CD4-positive, alpha-beta T cell treated with Interleukin-17A for 4 hours (primary cell): ENCODE results near the gene AGXT2.
"Not testable (repeated sequence)": the region's sequence is repeated elsewhere in the genome, so short reads cannot be mapped to it uniquely, and the experiment has no call there.

ENCODE experiments used
- DNase-seq: peaks from one replicate; pipeline ENCODE4 v3.0.0-alpha.2; 2020; ENCODE audit warnings: mixed read lengths

Gene AGXT2

GRCh38 chr5:35012365-35012764, 35.4 kb downstream of the AGXT2 start:
- no peak for DNase-seq

GRCh38 chr5:35010676-35011075, 37.1 kb downstream of the AGXT2 start:
- no peak for DNase-seq

GRCh38 chr5:35009657-35010056, 38.1 kb downstream of the AGXT2 start:
- DNase-seq, result no peak

DNA sequence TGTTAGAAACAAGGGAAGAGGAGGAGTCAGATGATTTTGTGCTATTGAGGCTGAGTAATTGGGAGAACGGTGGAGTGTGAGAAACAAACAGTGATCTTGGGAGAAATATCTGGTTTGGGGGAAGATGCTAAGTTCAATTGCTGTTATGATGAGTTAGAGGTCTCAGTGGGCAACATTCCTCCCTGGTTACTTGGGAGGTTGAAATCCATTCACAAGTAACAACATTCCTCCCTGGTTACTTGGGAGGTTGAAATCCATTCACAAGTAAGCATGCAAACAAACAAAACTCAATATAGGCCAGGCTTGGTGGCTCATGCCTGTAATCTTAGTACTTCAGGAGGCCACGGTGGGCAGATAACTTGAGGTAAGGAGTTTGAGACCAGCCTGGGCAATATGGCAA, 38.7 kb downstream of the AGXT2 start:
- DNase-seq, result no peak

DNA sequence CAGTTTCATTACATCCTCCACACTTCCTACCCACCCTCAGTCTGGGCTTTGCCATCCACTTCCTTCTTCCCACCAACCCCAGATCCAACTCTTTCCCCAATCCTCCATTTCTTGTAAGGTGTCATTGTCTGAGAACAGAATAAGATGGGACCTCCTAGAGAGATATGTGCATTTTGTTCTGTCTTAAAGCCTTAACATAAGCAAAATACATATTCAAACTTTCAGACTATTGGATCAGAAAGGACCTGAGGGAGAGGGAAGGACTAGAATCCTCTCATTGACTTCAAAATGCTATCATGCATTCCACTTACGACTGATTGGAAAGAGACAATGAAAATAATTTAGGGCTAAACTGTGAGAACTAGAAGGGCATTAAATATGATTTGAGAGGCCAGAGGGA, 43.0 kb downstream of the AGXT2 start:
- DNase-seq, result no peak

DNA sequence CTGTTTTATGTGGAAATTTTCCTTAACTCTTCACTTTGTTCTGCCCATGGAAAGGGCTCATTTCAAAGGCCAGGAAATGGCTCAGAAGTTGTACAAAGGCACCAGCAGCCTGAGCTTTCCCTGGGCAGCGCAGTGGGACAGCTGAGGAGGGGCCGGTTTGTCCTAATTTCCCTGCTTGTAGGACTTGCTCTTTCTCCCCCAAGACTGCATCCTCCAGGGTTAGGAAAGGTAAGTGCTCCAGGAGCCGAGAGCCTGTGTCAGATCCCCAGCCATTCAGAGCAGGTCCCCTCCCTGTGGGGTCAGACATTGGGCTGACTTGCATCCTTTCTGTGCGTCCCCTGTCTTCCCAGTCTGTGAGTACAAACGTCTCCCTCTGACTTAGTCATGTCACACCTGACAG, 43.5 kb downstream of the AGXT2 start:
- DNase-seq, result no peak

- DNase-seq, result peak; percentile 63
These were observed 44.5 kb downstream of the AGXT2 start for GRCh38 chr5:35003018-35003957.

DNA sequence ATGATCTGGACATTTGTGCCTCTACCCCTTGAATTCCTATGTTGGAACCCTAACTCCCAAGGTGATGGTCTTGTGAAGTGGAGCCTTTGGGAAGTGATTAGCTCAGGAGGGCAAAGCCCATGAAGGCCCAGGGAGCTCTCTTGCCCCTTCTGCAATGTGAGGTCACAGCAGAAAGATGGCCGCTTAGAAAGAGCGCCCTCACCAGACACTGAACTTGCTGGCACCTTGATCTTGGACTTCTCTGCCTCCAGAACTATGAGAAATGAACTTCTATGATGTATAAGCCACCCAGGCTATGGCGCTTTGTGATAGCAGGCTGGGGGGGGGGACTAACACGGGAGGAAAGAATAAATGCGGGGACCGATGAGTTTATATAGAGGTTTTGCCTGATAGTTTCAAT, 45.3 kb downstream of the AGXT2 start:
- DNase-seq, result no peak

DNA sequence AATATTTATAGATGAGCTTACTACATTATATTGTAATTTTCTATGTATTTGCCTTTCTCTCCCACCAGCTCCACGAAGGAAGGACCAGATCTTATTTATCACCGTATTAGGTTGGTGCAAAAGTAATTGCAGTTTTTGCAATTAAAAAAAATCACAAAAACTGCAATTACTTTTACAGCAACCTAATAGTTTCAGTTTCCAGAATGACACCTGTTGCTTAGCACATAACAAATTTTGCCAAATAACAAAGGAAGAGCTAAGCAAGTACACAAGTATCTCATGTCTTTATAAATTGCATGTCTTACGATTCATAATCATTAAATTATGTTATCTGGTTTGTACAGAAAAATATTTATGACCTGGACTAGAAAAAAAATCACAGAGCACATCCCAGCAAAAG, 45.9 kb downstream of the AGXT2 start:
- DNase-seq, result no peak

DNA sequence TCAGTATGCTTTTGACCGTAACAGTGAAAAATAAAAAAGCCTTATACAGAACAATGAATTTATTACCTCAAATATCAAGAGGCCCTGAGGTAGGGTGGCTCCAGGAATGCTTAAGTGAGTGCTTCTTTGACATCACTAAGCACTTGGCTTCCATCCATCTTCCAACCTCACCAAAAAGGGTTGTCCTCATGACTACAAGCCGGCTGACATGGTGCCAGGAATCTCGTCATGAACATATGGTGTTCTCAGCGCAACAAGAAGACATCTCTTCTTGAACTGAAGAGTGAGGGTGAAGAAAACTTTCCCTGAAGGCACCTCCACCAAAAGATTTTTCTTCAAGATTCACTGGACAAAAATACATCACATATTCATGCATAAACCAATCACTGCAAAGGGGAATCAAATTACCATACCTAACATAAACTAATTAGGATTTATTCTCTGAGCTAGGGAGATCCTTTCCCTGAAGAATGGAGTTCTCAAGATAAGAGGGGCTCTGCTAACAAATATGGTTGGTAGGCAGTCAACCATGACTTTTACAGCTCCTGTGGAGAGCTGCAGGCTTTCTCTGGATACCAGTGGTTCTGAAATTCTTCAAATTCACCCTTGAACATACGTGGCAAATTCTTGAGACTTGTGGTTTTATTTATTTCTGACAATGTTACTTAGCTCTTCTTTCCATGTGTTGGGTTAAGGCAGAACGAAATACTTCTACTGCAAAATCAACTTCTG, 49.5 kb downstream of the AGXT2 start:
- DNase-seq, result no peak

DNA sequence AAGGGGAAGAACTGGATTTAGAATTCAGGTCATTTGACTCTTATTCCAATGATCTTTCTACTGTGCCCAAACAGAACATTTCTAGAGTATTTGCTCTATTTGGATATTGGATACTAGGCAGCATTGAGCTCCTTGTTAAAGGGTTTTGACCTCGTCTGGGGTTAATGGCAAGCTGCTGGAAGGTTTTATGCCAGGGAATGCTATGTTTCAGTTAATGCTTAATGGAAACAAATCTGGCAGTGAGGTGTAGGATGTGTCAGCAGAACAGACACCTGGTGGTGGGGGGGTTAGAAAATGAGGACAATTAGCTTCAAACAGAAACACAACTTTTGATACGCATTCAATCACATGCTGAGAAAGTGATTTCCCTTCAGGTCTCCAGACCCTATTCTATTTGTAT, 51.5 kb downstream of the AGXT2 start:
- no peak for DNase-seq

- no peak for DNase-seq
These were observed 53.8 kb downstream of the AGXT2 start for GRCh38 chr5:34993951-34994350.

GRCh38 chr5:34991486-34992238, 56.1 kb downstream of the AGXT2 start:
- no peak for DNase-seq

DNA sequence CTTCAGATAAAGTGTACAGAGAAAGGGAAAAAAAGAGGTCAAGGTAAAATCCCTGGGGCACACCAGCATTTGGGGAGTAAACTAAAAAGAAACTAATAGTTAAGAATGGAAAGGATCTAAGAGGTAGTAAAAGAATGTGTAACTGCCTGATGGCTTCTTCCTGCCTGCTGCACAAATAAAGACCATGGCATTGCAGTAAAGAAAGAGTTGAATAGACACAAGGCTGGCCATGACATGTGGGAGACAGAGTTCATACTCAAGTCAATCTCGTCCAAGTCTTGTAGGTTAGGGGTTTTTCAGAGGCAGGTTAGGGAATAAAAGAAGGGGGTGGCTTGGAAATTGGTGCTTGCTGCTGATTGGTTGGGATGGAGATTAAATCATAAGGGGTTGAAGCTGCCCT, 60.8 kb downstream of the AGXT2 start:
- no peak for DNase-seq

GRCh38 chr5:34982823-34983222, 64.9 kb downstream of the AGXT2 start:
- no peak for DNase-seq

DNA sequence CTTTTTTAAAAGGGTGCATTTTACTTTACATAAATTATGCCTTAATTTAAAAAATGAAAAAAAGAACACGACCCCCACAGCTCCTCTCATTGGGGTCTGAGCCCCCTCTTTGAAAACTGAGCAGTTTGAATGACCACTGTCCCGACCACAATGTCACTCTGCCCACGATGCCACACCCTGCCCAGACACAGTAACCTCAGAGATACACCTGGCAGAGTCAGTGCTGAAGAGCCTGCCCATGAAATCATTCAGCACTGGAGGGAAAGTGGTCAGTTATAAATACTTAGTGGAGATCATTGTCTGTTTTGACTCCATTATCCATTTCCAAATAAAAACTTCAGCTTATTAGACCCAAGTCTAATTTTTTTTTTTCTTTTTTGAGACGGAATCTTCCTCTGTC, 69.1 kb downstream of the AGXT2 start:
- DNase-seq, result no peak

- DNase-seq, result no peak
These were observed 69.7 kb downstream of the AGXT2 start for GRCh38 chr5:34977934-34978613.

DNA sequence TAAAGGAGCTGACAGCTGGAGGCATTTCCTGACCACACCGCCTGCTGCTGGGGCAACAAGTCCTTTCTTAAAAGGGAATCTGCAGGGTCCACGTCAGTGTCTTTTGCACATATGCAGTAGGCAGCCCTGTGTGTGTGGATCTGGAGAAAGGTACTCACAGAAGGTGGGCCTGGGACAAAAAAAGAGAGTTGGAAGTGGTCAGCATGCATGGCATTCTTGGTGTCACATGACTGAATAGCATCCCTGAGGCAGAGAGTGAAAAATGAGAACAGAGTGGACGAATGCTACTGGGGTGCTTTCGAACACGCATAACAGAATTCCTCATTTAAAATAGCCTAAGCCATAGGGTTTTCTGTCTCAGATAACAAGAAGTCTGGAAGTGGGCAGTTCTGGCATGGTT, 71.4 kb downstream of the AGXT2 start:
- DNase-seq, result no peak

DNA sequence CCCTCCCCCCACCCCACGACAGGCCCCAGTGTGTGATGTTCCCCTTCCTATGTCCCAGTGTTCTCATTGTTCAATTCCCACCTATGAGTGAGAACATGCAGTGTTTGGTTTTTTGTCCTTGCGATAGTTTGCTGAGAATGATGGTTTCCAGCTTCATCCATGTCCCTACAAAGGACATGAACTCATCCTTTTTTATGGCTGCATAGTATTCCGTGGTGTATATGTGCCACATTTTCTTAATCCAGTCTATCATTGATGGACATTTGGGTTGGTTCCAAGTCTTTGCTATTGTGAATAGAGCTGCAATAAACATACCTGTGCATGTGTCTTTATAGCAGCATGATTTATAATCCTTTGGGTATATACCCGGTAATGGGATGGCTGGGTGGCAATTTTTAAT, 76.1 kb downstream of the AGXT2 start:
- not testable (repeated sequence) for DNase-seq

DNA sequence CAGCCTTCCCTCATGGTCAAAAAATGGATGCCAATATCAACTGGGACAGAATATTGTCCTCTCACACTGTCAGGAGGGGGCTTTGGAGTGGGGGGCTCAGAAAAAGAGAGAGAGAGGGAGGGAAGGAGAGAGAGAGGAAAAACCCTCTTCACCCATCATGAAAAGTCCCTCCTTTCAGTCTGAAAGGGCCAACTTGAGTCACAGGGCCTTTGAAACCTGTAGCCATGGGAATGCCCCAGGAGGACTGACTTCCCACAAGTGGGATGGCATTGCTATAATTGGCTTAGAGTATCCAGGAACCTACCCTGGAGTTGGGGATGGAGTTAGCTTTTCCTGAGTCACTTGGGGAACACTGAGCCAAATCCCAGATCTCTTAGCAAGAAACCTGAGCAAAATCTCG, 77.2 kb downstream of the AGXT2 start:
- no peak for DNase-seq

DNA sequence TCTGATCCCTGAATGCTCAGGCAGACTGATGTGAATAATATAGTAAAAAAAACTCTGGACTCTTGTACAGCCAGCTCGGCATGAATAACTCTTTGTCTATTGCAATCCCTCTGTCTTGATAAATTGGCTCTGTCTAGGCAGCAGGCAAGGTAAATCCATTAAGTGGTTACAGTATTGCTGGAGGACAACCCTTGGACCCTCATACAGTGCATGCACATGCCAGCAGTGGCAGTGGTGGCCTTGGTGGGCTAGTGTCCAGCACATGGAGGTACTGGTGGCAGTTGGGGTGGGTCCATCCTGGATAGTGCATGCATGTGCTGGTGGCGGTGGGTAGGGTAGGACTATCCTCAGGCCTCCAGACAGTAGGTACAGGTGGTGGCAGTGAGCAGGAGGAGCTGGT, 79.5 kb downstream of the AGXT2 start:
- no peak for DNase-seq

- DNase-seq, result no peak
These were observed 80.2 kb downstream of the AGXT2 start for GRCh38 chr5:34967540-34967939.

DNA sequence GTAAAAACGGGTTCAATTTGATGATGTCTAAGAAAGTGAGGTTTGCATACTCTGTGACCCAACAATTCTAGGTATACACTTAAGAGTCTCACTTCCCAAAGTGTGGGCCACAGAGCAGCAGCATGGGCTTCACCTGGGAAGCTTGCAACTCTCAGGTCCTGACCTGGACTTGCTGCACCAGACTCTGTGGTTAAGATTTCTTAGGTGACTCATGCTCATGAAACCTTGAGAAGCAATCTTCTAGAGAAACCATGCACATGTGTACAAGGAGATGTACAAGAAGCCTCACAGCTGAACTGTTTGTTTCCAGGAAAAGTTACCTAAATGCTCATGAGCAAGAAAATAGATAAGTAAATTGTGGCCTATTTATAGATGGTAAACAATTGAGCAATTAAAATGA, 88.4 kb downstream of the AGXT2 start:
- DNase-seq, result no peak
